Parathyroid adenoma (tissue), 2 donors: ENCODE results near the gene SMARCD1.

Source experiments
- H2AFZ ChIP-seq: fragments of 300-600 bp; sonication (generic); one replicate; pipeline ENCODE4 v1.7.0; 2017; ENCODE audit warnings: antibody characterized with exemption, mild to moderate bottlenecking
- H3K27ac ChIP-seq: fragments of 300-600 bp; sonication (generic); one replicate; pipeline ENCODE4 v1.7.0; 2017
- H3K27me3 ChIP-seq: fragments of 300-600 bp; sonication (generic); one replicate; pipeline ENCODE4 v1.7.0; 2017; ENCODE audit warnings: low read length; ENCODE audit not compliant: control insufficient read depth, insufficient read depth
- H3K36me3 ChIP-seq: fragments of 300-600 bp; sonication (generic); one replicate; pipeline ENCODE4 v1.7.0; 2017; ENCODE audit warnings: low read length; ENCODE audit not compliant: control insufficient read depth, insufficient read depth
- H3K4me1 ChIP-seq: fragments of 300-600 bp; sonication (generic); one replicate; pipeline ENCODE4 v1.7.0; 2017; ENCODE audit warnings: control low read depth
- H3K4me2 ChIP-seq: fragments of 300-600 bp; sonication (generic); one replicate; pipeline ENCODE4 v1.7.0; 2017; ENCODE audit warnings: low read length
- H3K4me3 ChIP-seq: fragments of 300-600 bp; sonication (generic); one replicate; pipeline ENCODE4 v1.7.0; 2017; ENCODE audit warnings: low read depth, low read length
- H3K79me2 ChIP-seq: fragments of 300-600 bp; sonication (generic); one replicate; pipeline ENCODE4 v1.7.0; 2017; ENCODE audit warnings: control low read depth
- H3K9ac ChIP-seq: fragments of 300-600 bp; sonication (generic); one replicate; pipeline ENCODE4 v1.7.0; 2017; ENCODE audit warnings: mild to moderate bottlenecking
- H3K9me3 ChIP-seq: fragments of 300-600 bp; sonication (generic); one replicate; pipeline ENCODE4 v1.7.0; 2017; ENCODE audit warnings: low read length; ENCODE audit not compliant: control insufficient read depth
- CTCF ChIP-seq: fragments of 300-600 bp; sonication (generic); IDR thresholded peaks from one replicate; pipeline ENCODE4 v1.7.0; 2017; ENCODE audit warnings: antibody characterized with exemption, mild to moderate bottlenecking
- donor health status: primary hyperparathyroidism.

The SMARCD1 gene

GRCh38 chr12:50041062-50041860 is 43.9 kb upstream of the SMARCD1 start:
- no peak overlapping the region for H3K4me3 ChIP-seq
- no peak for TF ChIP-seq CTCF

GRCh38 chr12:50041962-50042361 is 43.2 kb upstream of the SMARCD1 start:
- Histone ChIP-seq H3K4me3 (no peak overlapping the region), H3K4me2 (no peak overlapping the region), H3K9ac (no peak overlapping the region), H3K27me3 (no peaks in the 10 kb centered on the region), H3K27ac (no peak overlapping the region), H3K36me3 (no peaks in the 10 kb centered on the region), H3K9me3 (no peaks in the 10 kb centered on the region), H3K79me2 (no peaks in the 10 kb centered on the region), H2AFZ (no peak overlapping the region), H3K4me1 (no peaks in the 10 kb centered on the region)
- no peak for TF ChIP-seq CTCF

More at GRCh38 chr12:50041062-50041860, 43.9 kb upstream of the SMARCD1 start:
- Histone ChIP-seq H3K79me2 (no peaks in the 10 kb centered on the region), H2AFZ (no peak overlapping the region), H3K4me1 (no peaks in the 10 kb centered on the region), H3K27ac (no peak overlapping the region), H3K27me3 (no peaks in the 10 kb centered on the region), H3K36me3 (no peaks in the 10 kb centered on the region), H3K9me3 (no peaks in the 10 kb centered on the region), H3K4me2 (no peak overlapping the region), H3K9ac (no peak overlapping the region)

DNA sequence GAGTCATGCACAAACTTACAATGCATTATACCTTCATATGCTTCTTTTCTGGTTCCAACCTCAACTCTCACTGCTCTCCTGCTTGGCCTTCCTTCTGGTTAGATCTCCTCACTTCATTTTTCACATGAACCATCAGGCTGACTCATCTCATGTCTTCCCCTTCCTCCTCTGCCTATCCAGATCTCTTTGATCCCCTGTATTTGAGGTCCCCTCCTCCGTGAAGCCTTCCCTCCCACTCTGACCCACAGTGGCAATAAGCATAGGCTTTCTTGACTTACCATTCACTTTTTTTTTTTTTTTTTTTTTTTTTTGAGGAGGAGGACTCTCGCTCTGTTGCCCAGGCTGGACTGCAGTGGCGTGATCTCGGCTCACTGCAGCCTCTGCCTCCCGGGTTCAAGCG is 42.4 kb upstream of the SMARCD1 start:
- H2AFZ ChIP-seq: no peak overlapping the region

GRCh38 chr12:50043308-50043707 is 41.8 kb upstream of the SMARCD1 start:
- no peaks in the 10 kb centered on the region for H3K9me3 ChIP-seq
- no peak overlapping the region for H3K4me2 ChIP-seq
- no peak overlapping the region for H3K9ac ChIP-seq
- H3K4me3 ChIP-seq: no peak overlapping the region
- TF ChIP-seq CTCF: no peak
- H3K27ac ChIP-seq: no peak overlapping the region
- H2AFZ ChIP-seq: no peak overlapping the region
- no peaks in the 10 kb centered on the region for H3K4me1 ChIP-seq
- no peaks in the 10 kb centered on the region for H3K79me2 ChIP-seq
- H3K36me3 ChIP-seq: no peaks in the 10 kb centered on the region
- H3K27me3 ChIP-seq: no peaks in the 10 kb centered on the region

More for the DNA sequence above, 42.4 kb upstream of the SMARCD1 start:
- no peaks in the 10 kb centered on the region for H3K79me2 ChIP-seq
- no peak overlapping the region for H3K9ac ChIP-seq
- H3K27ac ChIP-seq: no peak overlapping the region
- no peaks in the 10 kb centered on the region for H3K36me3 ChIP-seq
- no peaks in the 10 kb centered on the region for H3K4me1 ChIP-seq
- H3K9me3 ChIP-seq: no peaks in the 10 kb centered on the region
- no peaks in the 10 kb centered on the region for H3K27me3 ChIP-seq
- no peak for TF ChIP-seq CTCF
- no peak overlapping the region for H3K4me3 ChIP-seq
- no peak overlapping the region for H3K4me2 ChIP-seq

GRCh38 chr12:50043854-50044253 is 41.3 kb upstream of the SMARCD1 start:
- no peaks in the 10 kb centered on the region for H3K9me3 ChIP-seq
- no peaks in the 10 kb centered on the region for H3K4me1 ChIP-seq
- H3K4me2 ChIP-seq: no peak overlapping the region
- H3K4me3 ChIP-seq: no peak overlapping the region
- no peaks in the 10 kb centered on the region for H3K79me2 ChIP-seq
- no peak for TF ChIP-seq CTCF
- H3K36me3 ChIP-seq: no peaks in the 10 kb centered on the region
- H2AFZ ChIP-seq: no peak overlapping the region
- H3K9ac ChIP-seq: no peak overlapping the region
- H3K27ac ChIP-seq: no peak overlapping the region
- no peaks in the 10 kb centered on the region for H3K27me3 ChIP-seq
